Measurements from ENCODE around the gene CHL1.

Gene CHL1

DNA sequence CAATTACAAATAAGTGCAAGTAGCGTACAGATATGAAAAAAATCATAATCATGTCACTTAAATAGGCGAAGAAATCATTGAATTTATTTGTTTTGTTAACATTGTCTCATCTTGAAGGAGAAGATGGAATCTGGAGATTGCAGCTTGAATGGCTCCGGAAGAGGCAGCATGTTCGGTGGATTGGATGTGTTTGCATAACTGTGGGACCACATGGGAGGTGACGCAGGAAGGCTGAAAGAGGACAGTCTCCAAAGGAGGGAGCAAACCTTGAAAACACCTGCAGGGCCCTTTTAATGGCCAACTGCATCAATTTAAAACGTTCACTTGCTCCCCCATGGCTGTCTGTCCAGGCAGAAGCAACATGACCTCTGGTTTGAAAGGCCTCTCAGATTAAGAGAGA lies 61.3 kb downstream of the CHL1 start:
- no peaks in the 10 kb centered on the region for H3K4me1 ChIP-seq
- DNase-seq: no peak
- no peak overlapping the region for H3K4me3 ChIP-seq
- no peak for TF ChIP-seq CTCF (IDR thresholded peaks at IDR 0.05)
- no peaks in the 10 kb centered on the region for H3K36me3 ChIP-seq
- no peaks in the 10 kb centered on the region for H3K9me3 ChIP-seq
- intact Hi-C loops (cut with DNase I; ENCODE audit: low total_unique reads): no loop called here
- H3K27me3 ChIP-seq: no peaks in the 10 kb centered on the region
- H3K27ac ChIP-seq: no peak overlapping the region

DNA sequence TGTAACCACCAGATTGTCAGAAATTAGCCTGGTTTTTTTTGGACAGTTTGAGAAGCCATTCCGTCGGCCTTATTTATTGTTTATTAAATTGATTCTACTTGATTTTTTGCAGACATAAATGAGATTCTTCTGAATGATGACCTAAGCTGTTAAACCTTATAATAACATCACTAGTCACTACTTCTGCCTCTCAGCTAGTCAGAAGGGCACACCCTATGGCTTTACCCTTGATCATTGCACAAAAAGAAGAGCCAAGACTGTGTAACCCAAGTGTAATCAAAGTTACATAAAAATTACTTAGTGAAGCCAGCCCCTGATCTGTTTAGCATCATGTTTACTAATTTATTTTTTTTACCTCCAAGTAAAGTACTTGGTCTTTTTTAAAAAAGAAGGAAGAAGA lies 64.3 kb downstream of the CHL1 start:
- Histone ChIP-seq H3K4me3 (no peak overlapping the region), H3K9me3 (no peaks in the 10 kb centered on the region), H3K36me3 (no peaks in the 10 kb centered on the region), H3K27ac (no peak overlapping the region), H3K4me1 (no peaks in the 10 kb centered on the region), H3K27me3 (no peaks in the 10 kb centered on the region)
- TF ChIP-seq CTCF (IDR thresholded peaks at IDR 0.05): no peak
- no peak for DNase-seq
- intact Hi-C loops (cut with DNase I; ENCODE audit: low total_unique reads): no loop called here

DNA sequence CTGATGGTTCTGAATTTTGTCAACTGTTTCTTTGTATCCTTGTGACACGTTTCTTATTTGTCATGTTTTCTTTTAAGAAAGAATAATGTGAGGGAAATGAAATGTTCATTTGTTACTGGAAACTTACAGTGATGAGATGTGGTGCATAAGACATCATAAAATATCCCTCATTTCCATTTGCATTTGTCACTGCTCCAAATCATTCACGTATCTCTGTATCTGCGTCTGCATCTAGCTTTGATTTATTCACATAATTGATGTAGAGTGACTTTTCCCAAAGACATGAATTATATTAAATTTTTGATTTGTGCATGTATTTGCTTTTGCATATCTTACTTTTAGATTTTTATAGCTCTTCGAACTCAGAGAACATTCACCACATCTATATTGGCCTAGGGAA lies 66.8 kb downstream of the CHL1 start:
- no peaks in the 10 kb centered on the region for H3K4me1 ChIP-seq
- no peaks in the 10 kb centered on the region for H3K9me3 ChIP-seq
- H3K36me3 ChIP-seq: no peaks in the 10 kb centered on the region
- no peak overlapping the region for H3K4me3 ChIP-seq
- no peaks in the 10 kb centered on the region for H3K27me3 ChIP-seq
- DNase-seq: no peak
- H3K27ac ChIP-seq: no peak overlapping the region
- intact Hi-C loops (cut with DNase I; ENCODE audit: low total_unique reads): no loop called here
- no peak for TF ChIP-seq CTCF (IDR thresholded peaks at IDR 0.05)

- intact Hi-C loops (cut with DNase I; ENCODE audit: low total_unique reads): no loop called here
- TF ChIP-seq CTCF (IDR thresholded peaks at IDR 0.05): no peak
- H3K27me3 ChIP-seq: no peaks in the 10 kb centered on the region
- no peaks in the 10 kb centered on the region for H3K4me1 ChIP-seq
- no peak for DNase-seq
- no peak overlapping the region for H3K27ac ChIP-seq
- no peak overlapping the region for H3K4me3 ChIP-seq
- H3K36me3 ChIP-seq: no peaks in the 10 kb centered on the region
- H3K9me3 ChIP-seq: no peaks in the 10 kb centered on the region
Measured at GRCh38 chr3:264394-265156, 68.0 kb downstream of the CHL1 start.

- Histone ChIP-seq H3K27ac (no peak overlapping the region), H3K4me1 (no peaks in the 10 kb centered on the region), H3K27me3 (no peaks in the 10 kb centered on the region), H3K9me3 (no peaks in the 10 kb centered on the region), H3K4me3 (no peak overlapping the region), H3K36me3 (no peaks in the 10 kb centered on the region)
- no peak for TF ChIP-seq CTCF (IDR thresholded peaks at IDR 0.05)
- intact Hi-C loops (cut with DNase I; ENCODE audit: low total_unique reads): no loop called here
- no peak for DNase-seq
Measured at GRCh38 chr3:267101-267500, 70.5 kb downstream of the CHL1 start.

- Histone ChIP-seq H3K9me3 (no peaks in the 10 kb centered on the region), H3K4me3 (no peak overlapping the region), H3K4me1 (no peaks in the 10 kb centered on the region), H3K27ac (no peak overlapping the region), H3K36me3 (no peaks in the 10 kb centered on the region), H3K27me3 (no peaks in the 10 kb centered on the region)
- no peak for DNase-seq
- TF ChIP-seq CTCF (IDR thresholded peaks at IDR 0.05): no peak
- intact Hi-C loops (cut with DNase I; ENCODE audit: low total_unique reads): no loop called here
Measured at GRCh38 chr3:270688-271087, 74.1 kb downstream of the CHL1 start.
